Left colon (tissue), 2 donors: Measurements from ENCODE around the gene DPP6. TPM values are rescaled to one million over a fixed set of nuclear protein-coding genes. Genes with fewer than 3 reads are reported as not detected.
A peak's percentile ranks its signal among the peaks of the same experiment; 100 is the strongest.

Experiments used
- ATAC-seq: fragments of 200-7000 bp; cut with Tn5 transposase; one replicate; pipeline ENCODE4 v1.9.1; 2020; ENCODE audit warnings: mild to moderate bottlenecking, moderate library complexity
- DNase-seq, 2 donors: peaks; one replicate each; pipeline ENCODE4 v3.0.0-alpha.2; 2020
- intact Hi-C, 2 donors: fragments of 100-400 bp; cut with DNase I in 1 of 2; cut with micrococcal nuclease in 1 of 2; formaldehyde crosslinking; loops; one replicate each; pipeline versions ENCODE4 v1.11.2 to v1.14.0; 2022; cut with DNase I, micrococcal nuclease
- total RNA-seq, 2 donors: library from RNA; stranded (reverse); fragmentation: NEBNext Ultra II Directional; extraction: Animal tissue kit (Norgen Biotek cat#: 25700); gene quantifications; one replicate each; pipeline ENCODE4 v1.2.1, GENCODE V29; 2021
- donor health status: DM: no; HTN: no; CAD: no.
- donor health status: DM: yes; HTN: yes; CAD: no.

Gene DPP6
- total RNA-seq, 2 donors from 2014 or later: 0.37 to 2.9 TPM

DNA sequence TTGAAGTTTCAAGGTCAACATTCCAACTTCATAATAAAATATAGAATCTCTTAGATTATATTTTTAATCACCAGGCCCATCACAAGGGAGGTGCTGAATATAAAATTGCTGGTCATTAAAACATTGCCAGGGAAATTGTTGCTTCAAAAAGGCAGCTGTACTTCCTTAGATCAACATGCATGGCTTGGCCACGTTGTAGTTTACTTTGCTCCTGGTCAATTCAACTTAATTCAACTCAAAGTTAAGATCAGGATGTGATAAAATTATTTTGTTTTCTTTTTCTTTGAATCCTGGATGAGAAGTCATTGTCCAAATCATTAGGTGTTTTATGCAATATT is 633.3 kb downstream of the DPP6 start:
- peak; percentile 64 for ATAC-seq
- intact Hi-C loops: no loop called here
- no peak for DNase-seq

DNA sequence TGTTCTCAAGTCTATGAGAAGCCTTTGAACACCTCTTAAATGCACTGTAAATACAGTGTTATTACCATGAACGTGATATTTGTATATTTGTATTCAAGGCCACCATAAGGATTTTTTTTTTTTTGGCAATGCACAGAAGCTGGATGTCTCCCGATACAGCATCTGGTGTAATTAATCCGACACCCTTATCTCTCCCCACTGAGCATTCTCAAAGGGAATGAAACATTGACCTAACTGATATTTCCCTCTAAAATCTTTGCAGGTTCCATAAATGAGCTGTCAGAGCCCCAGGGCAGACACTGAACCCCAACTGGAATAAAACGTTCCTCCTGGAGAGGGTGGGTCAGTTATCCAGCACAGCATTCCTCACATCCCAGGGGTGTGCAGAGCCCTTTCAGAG is 634.1 kb downstream of the DPP6 start:
- intact Hi-C loops: no loop called here
- DNase-seq (no peak), ATAC-seq (no peak)

DNA sequence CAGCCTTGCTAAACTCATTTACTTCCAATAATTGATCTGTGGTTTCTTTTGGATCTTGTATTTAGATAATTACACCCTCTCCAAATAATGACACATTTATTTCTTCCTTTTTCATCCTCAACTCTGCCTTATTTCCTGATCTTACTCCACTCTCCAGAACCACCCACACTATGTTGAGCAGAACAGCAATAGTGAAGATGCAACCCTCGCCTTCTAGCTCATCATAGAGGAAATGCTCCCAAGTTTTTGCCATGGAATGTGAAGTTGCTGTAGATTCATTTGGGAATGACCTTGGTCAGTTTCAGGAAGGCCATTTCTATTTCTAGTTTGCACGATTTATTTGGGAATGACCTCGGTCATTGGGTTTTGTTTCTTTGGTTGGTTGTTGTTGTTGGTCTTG is 636.8 kb downstream of the DPP6 start:
- no peak for ATAC-seq
- intact Hi-C loops: no loop called here
- no peak for DNase-seq

DNA sequence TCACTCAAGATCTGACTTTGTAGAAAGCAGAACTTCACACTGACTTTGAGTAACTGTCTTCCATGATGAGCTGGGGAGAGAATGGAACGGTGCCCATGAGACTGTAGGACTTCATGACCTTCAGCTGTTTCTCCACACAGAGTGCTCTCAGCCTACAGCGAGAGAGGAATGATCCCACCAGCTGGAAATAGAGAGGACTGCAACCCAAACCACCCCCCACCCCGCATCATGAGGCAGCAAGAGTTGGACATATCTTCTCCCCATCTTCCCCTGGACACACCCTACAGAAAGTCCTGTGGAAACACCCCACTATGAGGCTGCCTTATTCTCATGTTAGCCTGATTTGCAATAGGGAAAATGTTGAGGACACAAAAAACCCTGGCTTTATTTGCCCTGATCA is 638.2 kb downstream of the DPP6 start:
- ATAC-seq (no peak), DNase-seq (no peak)
- intact Hi-C loops: no loop called here

DNA sequence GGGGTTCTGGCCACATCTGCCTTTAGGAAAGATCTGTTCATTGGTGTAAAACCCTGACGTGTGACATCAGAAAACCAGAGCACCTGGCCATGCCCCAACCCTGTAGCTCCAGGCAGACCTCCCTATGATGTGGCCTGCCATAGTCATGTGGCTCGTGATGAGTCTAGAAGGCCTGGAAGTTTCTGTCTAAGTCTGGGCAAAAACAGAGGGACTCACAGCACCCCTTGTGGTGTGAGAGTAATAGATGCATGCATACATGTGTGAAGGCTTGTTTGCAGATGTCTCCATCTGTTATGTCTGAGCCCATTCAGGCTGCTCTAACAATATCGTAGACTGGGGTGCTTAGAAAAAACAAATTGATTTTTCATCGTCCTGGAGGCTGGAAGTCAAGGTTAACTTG is 641.5 kb downstream of the DPP6 start:
- DNase-seq (no peak), ATAC-seq (no peak)
- intact Hi-C loops: no loop called here

DNA sequence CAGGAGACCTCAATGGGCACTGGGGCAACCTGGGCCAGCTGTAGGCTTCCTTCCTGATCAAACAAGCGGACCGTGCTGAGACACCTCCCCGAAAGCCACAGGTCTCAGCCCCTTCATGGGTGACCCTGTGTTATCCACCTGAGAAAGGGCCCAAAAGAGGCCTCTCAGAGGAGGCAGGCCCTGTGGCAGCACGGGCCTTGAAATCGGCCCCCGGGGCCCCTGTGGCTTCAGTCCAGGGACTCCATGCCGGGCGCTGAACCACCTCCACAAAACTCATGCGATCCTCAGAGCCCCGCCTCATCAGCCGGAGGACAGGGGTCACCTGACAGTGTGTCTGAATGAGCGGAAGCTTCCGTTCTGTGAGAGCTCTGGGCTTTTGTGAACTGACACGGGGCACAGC is 643.6 kb downstream of the DPP6 start:
- DNase-seq (no peak), ATAC-seq (no peak)
- intact Hi-C loops: no loop called here

- intact Hi-C loops: no loop called here
- ATAC-seq: no peak
- DNase-seq: no peak
These were observed 644.4 kb downstream of the DPP6 start for GRCh38 chr7:154696556-154696955.

- no peak for ATAC-seq
- no peak for DNase-seq
- intact Hi-C loops: no loop called here
These were observed 646.6 kb downstream of the DPP6 start for GRCh38 chr7:154698726-154699291.

- intact Hi-C loops: no loop called here
- no peak for DNase-seq
- ATAC-seq: no peak
These were observed 647.2 kb downstream of the DPP6 start for GRCh38 chr7:154699417-154699816.

DNA sequence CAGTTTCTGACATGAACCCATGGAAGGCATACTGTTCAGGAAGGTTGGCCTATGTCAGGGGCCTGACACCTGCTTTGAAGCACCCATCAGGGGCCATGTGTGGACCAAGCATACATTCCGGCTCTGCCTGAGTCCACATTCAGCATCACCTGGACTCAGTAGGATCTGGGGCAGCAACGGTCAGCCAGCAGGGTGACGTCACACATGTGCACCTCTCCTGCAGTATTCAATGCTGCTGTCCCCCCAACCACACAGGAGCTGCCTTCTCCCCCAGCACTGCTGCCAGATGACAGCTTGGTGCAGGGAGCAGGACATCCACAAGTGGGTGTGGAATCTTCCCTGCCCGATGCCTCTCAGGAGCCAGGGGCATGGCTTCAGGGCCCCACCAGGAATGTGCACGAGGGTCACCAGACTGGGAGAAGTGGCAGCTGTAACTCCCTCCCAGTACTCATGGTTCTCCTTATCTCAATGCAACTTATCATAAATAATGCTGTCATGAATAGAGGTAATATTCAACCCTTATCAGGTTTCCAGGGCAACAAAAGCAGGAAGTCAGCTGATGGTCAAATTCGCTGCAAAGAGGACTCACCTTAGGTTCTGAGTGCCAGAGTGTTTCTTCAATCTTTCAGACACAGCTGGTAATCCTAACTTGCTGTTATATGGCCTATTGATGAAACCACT is 657.8 kb downstream of the DPP6 start:
- DNase-seq (no peak), ATAC-seq (peak; percentile 35)
- intact Hi-C loops: no loop called here

GRCh38 chr7:154720016-154720415 is 667.8 kb downstream of the DPP6 start:
- DNase-seq (no peak), ATAC-seq (no peak)
- intact Hi-C loops: no loop called here

DNA sequence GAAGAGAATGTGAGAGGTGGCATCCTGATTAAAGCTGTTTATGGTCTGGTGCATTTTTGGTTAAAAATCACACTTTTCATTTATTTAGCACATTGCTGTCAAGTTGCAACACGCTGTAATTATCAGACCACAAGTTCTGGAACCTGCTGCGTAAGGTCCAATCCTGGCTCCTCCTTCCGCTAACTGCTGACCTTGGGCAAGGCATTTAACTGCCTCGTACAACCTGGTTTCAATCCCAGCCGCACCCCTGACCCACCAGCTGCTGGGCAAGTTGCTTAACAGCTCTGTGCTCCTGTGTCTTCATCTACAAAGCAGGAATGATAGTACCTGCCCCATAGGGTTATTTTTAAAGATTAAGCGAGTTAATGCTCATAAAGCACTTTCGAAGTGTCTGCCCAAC is 668.9 kb downstream of the DPP6 start:
- ATAC-seq (no peak), DNase-seq (no peak)
- intact Hi-C loops: no loop called here

GRCh38 chr7:154726368-154726767 is 674.2 kb downstream of the DPP6 start:
- ATAC-seq: no peak
- intact Hi-C loops: no loop called here
- DNase-seq: no peak

GRCh38 chr7:154729056-154729455 is 676.9 kb downstream of the DPP6 start:
- ATAC-seq: peak; percentile 48
- DNase-seq: no peak
- intact Hi-C loops: no loop called here

DNA sequence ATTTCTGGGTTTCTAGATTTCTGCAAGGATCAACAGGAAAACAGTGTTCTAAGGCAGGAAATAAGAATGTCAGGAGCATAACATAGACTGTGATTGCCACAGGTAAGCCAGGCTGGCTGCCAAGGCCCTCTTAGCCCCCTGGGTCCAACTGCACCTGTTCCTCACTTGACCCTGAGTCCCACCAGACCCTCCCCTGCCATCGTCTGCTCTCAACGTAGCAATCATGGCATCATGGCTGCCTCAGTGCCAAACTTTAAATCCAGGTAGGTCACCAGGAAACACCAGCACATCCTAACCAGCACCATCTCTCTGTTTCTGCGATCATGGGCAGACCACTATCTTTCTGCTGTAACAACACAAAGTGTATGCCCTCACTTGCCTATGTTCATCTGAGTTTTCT is 683.6 kb downstream of the DPP6 start:
- intact Hi-C loops: no loop called here
- DNase-seq: no peak
- no peak for ATAC-seq

DNA sequence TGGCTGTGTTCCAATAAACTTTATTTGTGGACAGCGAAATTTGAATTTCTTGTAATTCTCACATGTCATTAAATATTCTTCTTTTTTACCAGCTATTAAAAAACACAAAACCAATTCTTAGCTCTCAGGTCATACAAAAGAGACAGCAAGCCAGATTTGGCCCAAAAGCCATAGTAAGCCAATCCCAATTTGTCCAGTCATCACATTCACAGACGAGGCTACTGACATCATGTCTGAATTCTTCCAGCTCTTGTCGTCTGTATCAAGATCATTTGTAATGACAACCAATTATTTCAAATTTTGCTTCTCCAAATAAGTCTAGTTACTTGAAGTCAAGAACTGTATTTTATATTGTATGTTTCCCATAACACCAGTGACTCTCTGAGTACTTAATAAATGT is 684.2 kb downstream of the DPP6 start:
- ATAC-seq (no peak), DNase-seq (no peak)
- intact Hi-C loops: no loop called here

DNA sequence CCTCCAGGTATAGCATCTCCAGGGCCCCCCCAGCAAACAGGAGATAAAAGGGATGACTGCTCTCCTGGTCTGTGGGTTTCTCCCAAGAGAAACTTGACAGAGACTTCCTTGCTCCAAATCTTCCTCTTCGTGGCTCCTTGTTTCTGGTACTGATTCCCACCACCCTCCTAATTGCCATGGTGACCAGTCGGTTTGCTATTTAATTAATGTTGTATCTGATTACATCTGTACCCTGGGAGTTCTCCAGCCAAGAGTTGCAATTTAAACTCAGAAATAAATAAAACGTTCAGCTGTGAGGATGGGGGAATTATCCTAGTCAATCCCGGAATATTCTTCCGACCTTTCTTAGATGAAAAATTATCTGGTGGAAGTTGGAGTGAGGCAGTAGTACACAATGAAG is 686.0 kb downstream of the DPP6 start:
- no peak for DNase-seq
- intact Hi-C loops: no loop called here
- ATAC-seq: no peak

GRCh38 chr7:154741131-154741530 is 688.9 kb downstream of the DPP6 start:
- intact Hi-C loops: no loop called here
- DNase-seq: no peak
- ATAC-seq: no peak

- no peak for DNase-seq
- intact Hi-C loops: no loop called here
- no peak for ATAC-seq
These were observed 691.0 kb downstream of the DPP6 start for GRCh38 chr7:154743206-154743605.

GRCh38 chr7:154744256-154744860 is 692.2 kb downstream of the DPP6 start:
- DNase-seq: peak in 1 of 2 donors; percentile 53
- intact Hi-C loops: no loop called here
- ATAC-seq: peak; percentile 65

DNA sequence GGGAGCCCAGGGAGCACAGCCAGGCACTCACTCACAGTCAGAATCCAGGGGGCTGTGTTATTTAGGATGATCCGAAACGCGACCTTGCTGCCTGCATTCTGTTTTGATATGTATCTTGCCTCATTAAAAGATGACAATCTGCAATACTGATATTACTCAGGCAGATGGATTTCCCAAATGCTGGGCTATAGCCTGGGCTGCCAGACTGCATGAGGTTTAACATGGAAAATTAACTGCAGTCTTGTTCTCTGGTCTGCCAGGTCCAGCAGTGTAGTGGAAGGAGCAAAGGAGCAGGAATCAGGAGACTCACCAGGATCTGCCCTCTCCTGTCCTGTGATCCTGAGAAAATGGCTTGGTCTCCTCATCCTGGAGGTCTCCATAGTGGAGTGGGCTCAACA is 692.7 kb downstream of the DPP6 start:
- ATAC-seq (no peak), DNase-seq (no peak)
- intact Hi-C loops: no loop called here
